Measurements from ENCODE around the gene FXYD1.

FXYD1 gene

DNA sequence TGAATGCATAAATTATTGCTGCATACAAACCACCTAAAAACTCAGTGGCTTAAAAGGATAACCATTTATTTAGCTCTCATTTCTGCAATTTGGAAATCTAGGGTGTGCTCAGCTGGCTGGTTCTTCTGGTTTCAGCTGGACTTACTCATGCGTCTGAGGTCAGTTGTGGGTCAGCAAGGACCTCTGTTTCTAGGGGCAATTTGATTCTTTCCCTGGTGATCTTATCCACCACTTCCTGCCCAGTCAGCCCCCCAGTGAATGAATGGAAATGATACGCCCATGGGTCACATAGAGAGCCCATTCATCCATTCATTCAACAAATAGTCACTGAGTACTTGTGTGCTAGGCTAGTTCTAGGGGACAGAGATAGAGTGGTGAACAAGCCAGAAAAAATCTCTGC, 25.8 kb downstream of the FXYD1 start:
- Histone ChIP-seq H3K27me3 (ENCODE audit: insufficient read depth, low read length, poor library complexity) (no peaks in the 10 kb centered on the region), H3K4me3 (ENCODE audit: low read depth in 1 of 2, low read length in 2 of 2) (no peak overlapping the region), H4K20me1 (ENCODE audit: insufficient read depth, low read length) (no peaks in the 10 kb centered on the region), H3K79me2 (ENCODE audit: insufficient read depth, low read length) (no peaks in the 10 kb centered on the region), H3K4me1 (ENCODE audit: insufficient read depth, low read length) (no peaks in the 10 kb centered on the region), H3K9ac (ENCODE audit: low read depth, low read length) (no peak overlapping the region), H3K27ac (ENCODE audit: low read length) (no peak overlapping the region), H2AFZ (ENCODE audit: low read depth, low read length) (no peak overlapping the region), H3K4me2 (ENCODE audit: insufficient read depth, low read length) (no peak overlapping the region), H3K9me3 (ENCODE audit: insufficient read depth, low read length, severe bottlenecking) (peaks cover 4% of the 10 kb centered on the region), H3K36me3 (ENCODE audit: insufficient read depth, low read length) (peaks cover 80% of the 10 kb centered on the region)
- DNase-seq (no peak), ATAC-seq (ENCODE audit: insufficient read depth, low read depth) (no peak)
- TF ChIP-seq, protein P1, sequence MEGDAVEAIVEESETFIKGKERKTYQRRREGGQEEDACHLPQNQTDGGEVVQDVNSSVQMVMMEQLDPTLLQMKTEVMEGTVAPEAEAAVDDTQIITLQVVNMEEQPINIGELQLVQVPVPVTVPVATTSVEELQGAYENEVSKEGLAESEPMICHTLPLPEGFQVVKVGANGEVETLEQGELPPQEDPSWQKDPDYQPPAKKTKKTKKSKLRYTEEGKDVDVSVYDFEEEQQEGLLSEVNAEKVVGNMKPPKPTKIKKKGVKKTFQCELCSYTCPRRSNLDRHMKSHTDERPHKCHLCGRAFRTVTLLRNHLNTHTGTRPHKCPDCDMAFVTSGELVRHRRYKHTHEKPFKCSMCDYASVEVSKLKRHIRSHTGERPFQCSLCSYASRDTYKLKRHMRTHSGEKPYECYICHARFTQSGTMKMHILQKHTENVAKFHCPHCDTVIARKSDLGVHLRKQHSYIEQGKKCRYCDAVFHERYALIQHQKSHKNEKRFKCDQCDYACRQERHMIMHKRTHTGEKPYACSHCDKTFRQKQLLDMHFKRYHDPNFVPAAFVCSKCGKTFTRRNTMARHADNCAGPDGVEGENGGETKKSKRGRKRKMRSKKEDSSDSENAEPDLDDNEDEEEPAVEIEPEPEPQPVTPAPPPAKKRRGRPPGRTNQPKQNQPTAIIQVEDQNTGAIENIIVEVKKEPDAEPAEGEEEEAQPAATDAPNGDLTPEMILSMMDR (IDR thresholded peaks at IDR 0.05; ENCODE audit: borderline replicate concordance, extremely low read depth, low read length, poor library complexity, severe bottlenecking) = no peak
- TF ChIP-seq EZH2 (IDR thresholded peaks at IDR 0.05; ENCODE audit: borderline replicate concordance, low read depth, low read length, severe bottlenecking) = no peak

GRCh38 chr19:35165200-35166058, 26.8 kb downstream of the FXYD1 start:
- Histone ChIP-seq H3K4me3 (ENCODE audit: low read depth in 1 of 2, low read length in 2 of 2) (no peak overlapping the region), H3K9me3 (ENCODE audit: insufficient read depth, low read length, severe bottlenecking) (peaks cover 4% of the 10 kb centered on the region), H3K79me2 (ENCODE audit: insufficient read depth, low read length) (no peaks in the 10 kb centered on the region), H3K4me1 (ENCODE audit: insufficient read depth, low read length) (no peaks in the 10 kb centered on the region), H2AFZ (ENCODE audit: low read depth, low read length) (no peak overlapping the region), H3K27me3 (ENCODE audit: insufficient read depth, low read length, poor library complexity) (no peaks in the 10 kb centered on the region), H3K27ac (ENCODE audit: low read length) (no peak overlapping the region), H3K4me2 (ENCODE audit: insufficient read depth, low read length) (no peak overlapping the region), H4K20me1 (ENCODE audit: insufficient read depth, low read length) (no peaks in the 10 kb centered on the region), H3K9ac (ENCODE audit: low read depth, low read length) (no peak overlapping the region), H3K36me3 (ENCODE audit: insufficient read depth, low read length) (peaks cover 78% of the 10 kb centered on the region)
- DNase-seq (no peak), ATAC-seq (ENCODE audit: insufficient read depth, low read depth) (no peak)
- no peak for TF ChIP-seq EZH2 (IDR thresholded peaks at IDR 0.05; ENCODE audit: borderline replicate concordance, low read depth, low read length, severe bottlenecking)
- TF ChIP-seq, protein P1 (IDR thresholded peaks at IDR 0.05; ENCODE audit: borderline replicate concordance, extremely low read depth, low read length, poor library complexity, severe bottlenecking) = no peak

- Histone ChIP-seq H3K79me2 (ENCODE audit: insufficient read depth, low read length) (no peaks in the 10 kb centered on the region), H4K20me1 (ENCODE audit: insufficient read depth, low read length) (no peaks in the 10 kb centered on the region), H3K9me3 (ENCODE audit: insufficient read depth, low read length, severe bottlenecking) (peaks cover 4% of the 10 kb centered on the region), H3K27me3 (ENCODE audit: insufficient read depth, low read length, poor library complexity) (no peaks in the 10 kb centered on the region), H3K4me1 (ENCODE audit: insufficient read depth, low read length) (no peaks in the 10 kb centered on the region), H3K36me3 (ENCODE audit: insufficient read depth, low read length) (peaks cover 69% of the 10 kb centered on the region), H3K4me3 (ENCODE audit: low read depth in 1 of 2, low read length in 2 of 2) (no peak overlapping the region), H2AFZ (ENCODE audit: low read depth, low read length) (no peak overlapping the region), H3K27ac (ENCODE audit: low read length) (no peak overlapping the region), H3K4me2 (ENCODE audit: insufficient read depth, low read length) (no peak overlapping the region), H3K9ac (ENCODE audit: low read depth, low read length) (no peak overlapping the region)
- TF ChIP-seq, protein P1 (IDR thresholded peaks at IDR 0.05; ENCODE audit: borderline replicate concordance, extremely low read depth, low read length, poor library complexity, severe bottlenecking) = no peak
- no peak for TF ChIP-seq EZH2 (IDR thresholded peaks at IDR 0.05; ENCODE audit: borderline replicate concordance, low read depth, low read length, severe bottlenecking)
- no peak for DNase-seq
- ATAC-seq (ENCODE audit: insufficient read depth, low read depth) = no peak
Observed at GRCh38 chr19:35166100-35167063, 27.8 kb downstream of the FXYD1 start.

Measured in DND-41 (cell line).